Measurements from ENCODE around the gene MYO7B. TPM values are rescaled to one million over a fixed set of nuclear protein-coding genes. Genes with fewer than 3 reads are reported as not detected.

Gene MYO7B
- total RNA-seq, 2 experiments from 2014 or later: 0.26 TPM; not detected in 1

- no peaks in the 10 kb centered on the region for H3K36me3 Mint-ChIP-seq
- ATAC-seq (no peak), DNase-seq (no peak)
- H3K9me3 Mint-ChIP-seq (ENCODE audit: low read depth): no peaks in the 10 kb centered on the region
- no peak overlapping the region for H3K27ac Mint-ChIP-seq
- H3K4me3 Mint-ChIP-seq: no peak overlapping the region
- peaks cover 3% of the 10 kb centered on the region for H3K27me3 Mint-ChIP-seq
- CTCF ChIA-PET: no interaction called here
- H3K4me1 Mint-ChIP-seq: no peaks in the 10 kb centered on the region
These were observed 87.3 kb downstream of the MYO7B start for GRCh38 chr2:127622561-127623387.

GRCh38 chr2:127623388-127624319 lies 88.2 kb downstream of the MYO7B start:
- ATAC-seq: no peak
- Mint-ChIP-seq H3K27me3 (no peaks in the 10 kb centered on the region), H3K27ac (no peak overlapping the region), H3K4me3 (no peak overlapping the region), H3K9me3 (ENCODE audit: low read depth) (no peaks in the 10 kb centered on the region), H3K36me3 (no peaks in the 10 kb centered on the region), H3K4me1 (no peaks in the 10 kb centered on the region)
- CTCF ChIA-PET: interaction anchor here (1.8 kb wide), 1 partner anchor 8 kb away, joined by 5 read pairs; no protein-coding TSS in a partner anchor
- DNase-seq: no peak

- DNase-seq (no peak), ATAC-seq (no peak)
- Mint-ChIP-seq H3K9me3 (ENCODE audit: low read depth) (no peaks in the 10 kb centered on the region), H3K27me3 (no peaks in the 10 kb centered on the region), H3K4me3 (no peak overlapping the region), H3K4me1 (no peaks in the 10 kb centered on the region), H3K27ac (no peak overlapping the region), H3K36me3 (no peaks in the 10 kb centered on the region)
- CTCF ChIA-PET: interaction anchor here (1.8 kb wide), 1 partner anchor 9 kb away, joined by 5 read pairs; no protein-coding TSS in a partner anchor
These were observed 88.9 kb downstream of the MYO7B start for GRCh38 chr2:127624320-127624755.

GRCh38 chr2:127624756-127625571 lies 89.5 kb downstream of the MYO7B start:
- CTCF ChIA-PET: interaction anchor here (1.8 kb wide), 1 partner anchor 9 kb away, joined by 5 read pairs; no protein-coding TSS in a partner anchor
- DNase-seq: no peak
- H3K36me3 Mint-ChIP-seq: no peaks in the 10 kb centered on the region

GRCh38 chr2:127625572-127625951 lies 90.1 kb downstream of the MYO7B start:
- CTCF ChIA-PET: interaction anchor here (1.8 kb wide), 1 partner anchor 10 kb away, joined by 5 read pairs; no protein-coding TSS in a partner anchor
- H3K4me3 Mint-ChIP-seq: no peak overlapping the region
- no peaks in the 10 kb centered on the region for H3K36me3 Mint-ChIP-seq
- H3K27me3 Mint-ChIP-seq: no peaks in the 10 kb centered on the region
- no peaks in the 10 kb centered on the region for H3K9me3 Mint-ChIP-seq (ENCODE audit: low read depth)
- H3K27ac Mint-ChIP-seq: no peak overlapping the region
- no peaks in the 10 kb centered on the region for H3K4me1 Mint-ChIP-seq
- DNase-seq (no peak), ATAC-seq (no peak)

More at GRCh38 chr2:127624756-127625571, 89.5 kb downstream of the MYO7B start:
- H3K4me1 Mint-ChIP-seq: no peaks in the 10 kb centered on the region
- H3K27ac Mint-ChIP-seq: no peak overlapping the region
- H3K9me3 Mint-ChIP-seq (ENCODE audit: low read depth): no peaks in the 10 kb centered on the region
- H3K27me3 Mint-ChIP-seq: no peaks in the 10 kb centered on the region
- H3K4me3 Mint-ChIP-seq: no peak overlapping the region
- ATAC-seq: no peak

GRCh38 chr2:127626175-127626574 lies 90.7 kb downstream of the MYO7B start:
- H3K4me1 Mint-ChIP-seq: no peaks in the 10 kb centered on the region
- no peaks in the 10 kb centered on the region for H3K36me3 Mint-ChIP-seq
- no peak overlapping the region for H3K4me3 Mint-ChIP-seq
- H3K27ac Mint-ChIP-seq: no peak overlapping the region
- H3K27me3 Mint-ChIP-seq: no peaks in the 10 kb centered on the region
- DNase-seq (no peak), ATAC-seq (no peak)
- CTCF ChIA-PET: no interaction called here
- no peaks in the 10 kb centered on the region for H3K9me3 Mint-ChIP-seq (ENCODE audit: low read depth)

- DNase-seq (no peak), ATAC-seq (no peak)
- Mint-ChIP-seq H3K27ac (no peak overlapping the region), H3K4me3 (no peak overlapping the region), H3K27me3 (no peaks in the 10 kb centered on the region), H3K9me3 (ENCODE audit: low read depth) (no peaks in the 10 kb centered on the region), H3K4me1 (no peaks in the 10 kb centered on the region), H3K36me3 (no peaks in the 10 kb centered on the region)
- CTCF ChIA-PET: no interaction called here
These were observed 91.6 kb downstream of the MYO7B start for GRCh38 chr2:127626917-127627739.

- CTCF ChIA-PET: interaction anchor here (1.5 to 2.6 kb wide), 2 partner anchors 10 to 22 kb away, joined by 3 to 5 read pairs; no protein-coding TSS in a partner anchor
- DNase-seq (no peak), ATAC-seq (no peak)
- no peaks in the 10 kb centered on the region for H3K27me3 Mint-ChIP-seq
- no peak overlapping the region for H3K4me3 Mint-ChIP-seq
- H3K4me1 Mint-ChIP-seq: peaks cover under 1% of the 10 kb centered on the region
- H3K9me3 Mint-ChIP-seq (ENCODE audit: low read depth): no peaks in the 10 kb centered on the region
- no peak overlapping the region for H3K27ac Mint-ChIP-seq
- no peaks in the 10 kb centered on the region for H3K36me3 Mint-ChIP-seq
These were observed 92.5 kb downstream of the MYO7B start for GRCh38 chr2:127627740-127628571.

- DNase-seq (no peak), ATAC-seq (no peak)
- Mint-ChIP-seq H3K27ac (no peak overlapping the region), H3K9me3 (ENCODE audit: low read depth) (no peaks in the 10 kb centered on the region), H3K27me3 (no peaks in the 10 kb centered on the region), H3K4me1 (peaks cover 3% of the 10 kb centered on the region), H3K36me3 (no peaks in the 10 kb centered on the region), H3K4me3 (no peak overlapping the region)
- CTCF ChIA-PET: interaction anchor here (1.5 to 2.6 kb wide), 2 partner anchors 9 to 21 kb away, joined by 3 to 5 read pairs; no protein-coding TSS in a partner anchor
These were observed 93.5 kb downstream of the MYO7B start for GRCh38 chr2:127628767-127629614.

- CTCF ChIA-PET: interaction anchor here (2.6 kb wide), 1 partner anchor 21 kb away, joined by 5 read pairs; no protein-coding TSS in a partner anchor
- H3K27ac Mint-ChIP-seq: no peak overlapping the region
- ATAC-seq (no peak), DNase-seq (no peak)
- no peaks in the 10 kb centered on the region for H3K9me3 Mint-ChIP-seq (ENCODE audit: low read depth)
- H3K27me3 Mint-ChIP-seq: no peaks in the 10 kb centered on the region
- H3K36me3 Mint-ChIP-seq: no peaks in the 10 kb centered on the region
- peaks cover 3% of the 10 kb centered on the region for H3K4me1 Mint-ChIP-seq
- H3K4me3 Mint-ChIP-seq: no peak overlapping the region
These were observed 94.2 kb downstream of the MYO7B start for GRCh38 chr2:127629637-127630036.
